Body of pancreas (tissue), 4 donors: ENCODE results near the gene NBDY.

Source experiments
- CTCF ChIP-seq, 7 experiments: fragments of 450-650 bp in 4 of 7; fragments of 200-600 bp in 3 of 7; sonication (generic) in 3 of 7; IDR thresholded peaks; one replicate each; pipeline ENCODE4 v1.5.1; 2016 to 2019; ENCODE audit warnings: antibody characterized with exemption in 7 of 7
- POLR2A ChIP-seq, 3 donors: fragments of 450-650 bp; IDR thresholded peaks; one replicate each; pipeline ENCODE4 v1.6.1; 2016; ENCODE audit warnings: antibody characterized with exemption in 3 of 3, mild to moderate bottlenecking in 2 of 3

GRCh38 chrX:56738670-56739069, 9.6 kb downstream of the NBDY start:
- TF ChIP-seq CTCF (IDR thresholded peaks at IDR 0.05) (no peak), POLR2A (IDR thresholded peaks at IDR 0.05) (no peak)
